Transverse colon (tissue), 4 donors: ENCODE data around the gene RB1. TPM values are rescaled to one million over a fixed set of nuclear protein-coding genes. Genes with fewer than 3 reads are reported as not detected.

ENCODE experiments used
- DNase-seq: peaks from one replicate; pipeline ENCODE4 v3.0.0-alpha.2; 2019
- H3K27ac ChIP-seq, 4 donors: fragments of 200-600 bp; sonication (generic); 2 replicates each; pipeline ENCODE4 v1.5.1; 2016 to 2018; ENCODE audit warnings: inconsistent platforms in 4 of 4
- H3K27me3 ChIP-seq: fragments of 200-600 bp; sonication (generic); 2 replicates; pipeline ENCODE4 v1.5.1; 2017; ENCODE audit warnings: inconsistent platforms
- H3K36me3 ChIP-seq, 4 donors: fragments of 200-600 bp; sonication (generic); 2 replicates each; pipeline ENCODE4 v1.5.1; 2017 to 2019; ENCODE audit warnings: inconsistent platforms in 4 of 4
- H3K4me1 ChIP-seq, 4 donors: fragments of 200-600 bp; sonication (generic); 2 replicates each; pipeline ENCODE4 v1.5.1; 2017 to 2020; ENCODE audit warnings: inconsistent platforms in 4 of 4
- H3K4me3 ChIP-seq, 4 donors: fragments of 200-600 bp; sonication (generic); 1 replicate in 1 of 4; 2 replicates in 3 of 4; pipeline versions ENCODE4 v1.5.1 to v1.6.1; 2017 to 2019; ENCODE audit warnings: inconsistent platforms in 4 of 4
- H3K9me3 ChIP-seq, 2 donors: fragments of 200-600 bp; sonication (generic); 2 replicates each; pipeline ENCODE4 v1.5.1; 2017 to 2019; ENCODE audit warnings: inconsistent platforms in 2 of 2
- CTCF ChIP-seq, 5 experiments: fragments of 200-600 bp in 3 of 5; fragments of 450-650 bp in 2 of 5; sonication (generic) in 3 of 5; IDR thresholded peaks; 1 replicate in 2 of 5; 2 replicates in 3 of 5; pipeline ENCODE4 v1.5.1; 2016 to 2017; ENCODE audit warnings: antibody characterized with exemption in 5 of 5, inconsistent platforms in 3 of 5, mild to moderate bottlenecking in 2 of 5, moderate library complexity in 1 of 5
- EP300 ChIP-seq: sonication (generic); formaldehyde crosslinking; IDR thresholded peaks from one replicate; pipeline ENCODE4 v1.6.1; 2017; ENCODE audit warnings: antibody characterized with exemption, low read depth
- POLR2A ChIP-seq: fragments of 450-650 bp; IDR thresholded peaks from one replicate; pipeline ENCODE4 v1.6.1; 2016; ENCODE audit warnings: antibody characterized with exemption, mild to moderate bottlenecking, moderate library complexity
- POLR2AphosphoS5 ChIP-seq, 3 donors: sonication (generic); formaldehyde crosslinking; IDR thresholded peaks; one replicate each; pipeline ENCODE4 v1.6.1; 2016; ENCODE audit warnings: antibody characterized with exemption in 3 of 3
- WGBS, 2 donors: methylation state at CpG; one replicate each; pipeline ENCODE4 v1.1.5; 2018; ENCODE audit warnings: low coverage in 1 of 2; 5-methylcytosine and 5-hydroxymethylcytosine counted together
- in situ Hi-C, 4 donors: fragments of 200-750 bp; cut with MboI; loops; one replicate each; pipeline versions ENCODE4 v1.15.0 to v1.15.1; 2017; ENCODE audit warnings: low sequenced_read_pairs in 3 of 4, low pct_ligation_motif_present in 1 of 4, low pct_unique_long_range_greater_than_20kb in 1 of 4
- intact Hi-C: fragments of 100-400 bp; cut with DNase I; formaldehyde crosslinking; loops from one replicate; pipeline ENCODE4 v1.15.1; 2023; ENCODE audit warnings: low total_unique reads
- total RNA-seq, 4 donors: library from RNA; depleted of rRNA; stranded (reverse); fragments of >200 nt; gene quantifications; one replicate each; pipeline ENCODE4 v1.1.0, GENCODE V29; 2016

Gene RB1
- total RNA-seq, 4 donors from 2014 or later = 14.6 to 31.0 (median 23.2) TPM

DNA sequence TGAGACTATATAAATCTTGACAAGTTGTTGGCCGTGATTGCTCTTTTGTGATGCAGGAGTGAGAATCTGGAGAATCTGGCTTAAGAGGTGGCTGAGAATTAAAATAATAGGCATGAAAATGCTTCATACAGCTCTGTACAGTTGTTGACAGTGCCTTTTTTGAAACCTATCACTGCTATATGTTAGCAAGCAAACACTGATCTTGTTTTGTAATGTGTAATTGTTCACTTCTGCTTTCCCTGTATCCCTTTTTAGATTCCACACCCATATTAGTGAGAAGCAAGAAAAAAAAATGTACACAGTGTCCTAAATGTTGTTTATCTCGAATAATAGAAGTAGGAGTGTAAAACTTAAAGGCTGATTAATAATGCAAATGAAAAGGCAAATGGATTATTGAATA lies 39.5 kb upstream of the RB1 start:
- H3K4me1 ChIP-seq = peaks cover 0 to 7% (median 0%) of the 10 kb centered on the region in 4 donors

GRCh38 chr13:48265217-48265815 lies 38.2 kb upstream of the RB1 start:
- in situ Hi-C loops (no loop called here), intact Hi-C loops (no loop called here)
- DNase-seq = peak; percentile 9
- TF ChIP-seq EP300 = no peak
- TF ChIP-seq POLR2A = no peak
- TF ChIP-seq CTCF (IDR thresholded peaks at IDR 0.05) = no peak
- no peak for TF ChIP-seq POLR2AphosphoS5 (IDR thresholded peaks at IDR 0.05)
- Histone ChIP-seq H3K4me1 (peaks cover 0 to 7% (median 0%) of the 10 kb centered on the region in 4 donors), H3K27me3 (no peaks in the 10 kb centered on the region), H3K36me3 (peaks cover 0 to 42% (median 15%) of the 10 kb centered on the region in 4 donors), H3K27ac (no peak overlapping the region), H3K9me3 (no peaks in the 10 kb centered on the region), H3K4me3 (no peak overlapping the region)
- 76 to 97% methylated on average over 3 to 8 of the region's 8 CpGs for WGBS, 2 donors

More for the DNA sequence above, 39.5 kb upstream of the RB1 start:
- Histone ChIP-seq H3K27ac (no peak overlapping the region), H3K36me3 (peaks cover 0 to 52% (median 16%) of the 10 kb centered on the region in 4 donors), H3K4me3 (no peak overlapping the region), H3K27me3 (no peaks in the 10 kb centered on the region), H3K9me3 (no peaks in the 10 kb centered on the region)
- no peak for TF ChIP-seq EP300
- TF ChIP-seq CTCF (IDR thresholded peaks at IDR 0.05) = no peak
- no peak for TF ChIP-seq POLR2AphosphoS5 (IDR thresholded peaks at IDR 0.05)
- no peak for TF ChIP-seq POLR2A
- intact Hi-C loops = no loop called here
- in situ Hi-C loops = no loop called here
- no peak for DNase-seq
- 82 to 84% methylated on average over 2 of the region's 2 CpGs for WGBS, 2 donors

DNA sequence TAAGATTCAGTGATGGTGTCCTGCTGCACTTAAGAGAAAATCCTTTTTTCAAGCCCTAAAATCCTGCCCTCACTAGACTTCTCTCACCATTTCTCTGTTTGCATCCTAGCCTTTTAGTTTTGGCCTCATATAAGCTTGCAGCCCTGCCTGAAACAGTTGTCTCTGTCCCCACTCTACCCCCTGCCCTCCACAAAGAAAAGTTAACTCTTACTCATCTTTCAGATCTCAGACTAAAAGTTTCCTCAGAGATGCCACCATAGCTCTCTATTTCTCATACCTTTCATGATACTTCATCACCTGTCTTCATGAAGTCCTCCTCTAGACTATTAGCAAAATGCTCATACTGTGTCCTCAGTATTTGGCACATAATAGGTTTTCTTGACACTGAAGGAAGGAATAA lies 37.4 kb upstream of the RB1 start:
- H3K27ac ChIP-seq = no peak overlapping the region
- DNase-seq = no peak
- intact Hi-C loops = no loop called here
- in situ Hi-C loops = no loop called here
- TF ChIP-seq CTCF (IDR thresholded peaks at IDR 0.05) (no peak), EP300 (no peak), POLR2AphosphoS5 (IDR thresholded peaks at IDR 0.05) (no peak), POLR2A (no peak)
- H3K4me1 ChIP-seq = peaks cover 0 to 7% (median 0%) of the 10 kb centered on the region in 4 donors
- no peaks in the 10 kb centered on the region for H3K27me3 ChIP-seq
- H3K9me3 ChIP-seq = no peaks in the 10 kb centered on the region
- peaks cover 0 to 34% (median 11%) of the 10 kb centered on the region in 4 donors for H3K36me3 ChIP-seq
- no peak overlapping the region for H3K4me3 ChIP-seq

DNA sequence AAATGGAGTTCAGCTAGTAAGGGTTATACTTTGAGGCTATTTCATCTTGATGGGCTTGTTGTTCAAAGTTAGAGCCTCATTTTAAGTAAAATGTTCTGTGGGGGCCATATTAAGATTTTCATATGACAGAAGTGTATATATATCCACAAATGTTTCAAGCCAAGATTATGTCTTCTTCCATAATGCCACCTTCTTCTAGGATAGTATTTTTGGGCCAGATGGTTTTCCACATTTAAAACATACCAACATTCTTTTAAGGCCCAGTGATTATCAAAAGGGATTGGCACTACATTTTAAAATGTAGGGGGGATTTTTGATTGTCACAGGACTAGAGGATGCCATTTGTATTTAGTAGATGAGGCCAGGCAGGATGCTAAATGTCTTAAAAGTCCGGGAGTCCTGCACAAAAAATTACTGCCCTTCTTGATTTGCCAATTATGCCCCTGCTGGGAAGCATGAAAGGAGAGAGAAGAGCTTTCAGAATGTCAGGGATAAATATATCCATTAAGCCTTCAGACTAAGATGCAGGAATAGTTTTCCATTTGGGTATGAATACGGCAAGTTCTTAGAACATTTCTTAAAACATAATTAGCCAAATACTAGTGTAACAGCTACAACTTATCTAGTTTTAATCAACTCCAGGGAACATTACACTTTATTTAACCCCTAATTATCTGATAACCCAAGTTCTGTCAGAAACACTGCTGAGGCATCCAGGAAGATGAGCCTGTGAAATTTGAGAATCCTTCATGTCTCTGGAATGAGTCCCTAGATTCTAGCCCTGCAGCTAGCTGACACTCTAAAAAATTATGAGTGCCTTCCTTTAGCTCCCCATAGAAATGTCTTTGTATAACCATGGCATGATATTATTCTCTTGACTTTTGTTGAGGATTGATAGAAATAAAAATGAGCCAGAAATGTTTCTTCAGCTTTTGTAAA lies 36.6 kb upstream of the RB1 start:
- no peaks in the 10 kb centered on the region for H3K9me3 ChIP-seq
- TF ChIP-seq POLR2AphosphoS5 (IDR thresholded peaks at IDR 0.05) (no peak), EP300 (no peak), CTCF (IDR thresholded peaks at IDR 0.05) (no peak), POLR2A (no peak)
- in situ Hi-C loops = no loop called here
- intact Hi-C loops = no loop called here
- WGBS, 2 donors = 90 to 91% methylated on average over 2 of the region's 2 CpGs
- H3K4me3 ChIP-seq = no peak overlapping the region
- H3K4me1 ChIP-seq = peaks cover 0 to 7% (median 0%) of the 10 kb centered on the region in 4 donors
- DNase-seq = no peak
- no peak overlapping the region for H3K27ac ChIP-seq
- H3K27me3 ChIP-seq = no peaks in the 10 kb centered on the region
- peaks cover 0 to 27% (median 8%) of the 10 kb centered on the region in 4 donors for H3K36me3 ChIP-seq
